B cell (primary cell): Measurements from ENCODE around the gene SLC37A2. TPM values are rescaled to one million over a fixed set of nuclear protein-coding genes. Genes with fewer than 3 reads are reported as not detected.

Experiments used
- ATAC-seq: fragments of 200-7000 bp; cut with Tn5 transposase; one replicate; pipeline ENCODE4 v1.10.0; 2021; ENCODE audit warnings: low read depth, mild to moderate bottlenecking, moderate number of reproducible peaks, moderate library complexity
- CTCF ChIA-PET: fragments of 350-600 bp; sonication (Branson Sonifier 250); formaldehyde crosslinking; loops from one replicate; lab custom pipeline; 2021; ENCODE audit warnings: antibody characterized with exemption, inconsistent platforms; lab: Charles Lee
- POLR2A ChIA-PET: fragments of 350-600 bp; sonication (Branson Sonifier 250); formaldehyde crosslinking; loops from one replicate; lab custom pipeline; 2021; ENCODE audit warnings: antibody characterized with exemption; lab: Charles Lee
- DNase-seq: peaks from one replicate; pipeline ENCODE4 v3.0.0; 2013
- H2AFZ ChIP-seq: 2 replicates; pipeline ENCODE4 v1.6.1; 2012; ENCODE audit warnings: mild to moderate bottlenecking, low read depth, low read length; ENCODE audit not compliant: insufficient read depth, poor library complexity, severe bottlenecking
- H3K27ac ChIP-seq, 2 donors: 1 replicate in 1 of 2; 2 replicates in 1 of 2; pipeline ENCODE4 v1.5.1; 2012 to 2013; ENCODE audit warnings: low read length in 2 of 2, mild to moderate bottlenecking in 2 of 2, moderate library complexity in 1 of 2
- H3K27me3 ChIP-seq, 4 experiments: fragments of 200-600 bp in 1 of 4; sonication (generic) in 1 of 4; replicated peaks in 1 of 4; 1 replicate in 2 of 4; 2 replicates in 2 of 4; pipeline versions ENCODE4 v1.6.1 to v1.7.0; 2013 to 2016; ENCODE audit warnings: low read length in 3 of 4, mild to moderate bottlenecking in 2 of 4, mixed read lengths in 1 of 4, moderate library complexity in 1 of 4; ENCODE audit not compliant: insufficient read depth in 4 of 4, control insufficient read depth in 3 of 4; ENCODE audit errors: control extremely low read depth in 1 of 4
- H3K36me3 ChIP-seq, 2 experiments: replicated peaks in 1 of 2; 1 replicate in 1 of 2; 2 replicates in 1 of 2; pipeline versions ENCODE4 v1.6.1 to v1.7.1; 2013; ENCODE audit warnings: low read length in 1 of 2; ENCODE audit not compliant: insufficient read depth in 2 of 2, control insufficient read depth in 1 of 2; ENCODE audit errors: control extremely low read depth in 1 of 2, extremely low read depth in 1 of 2
- H3K4me1 ChIP-seq, 2 donors: fragments of 200-600 bp in 1 of 2; sonication (generic) in 1 of 2; 1 replicate in 1 of 2; 2 replicates in 1 of 2; pipeline versions ENCODE4 v1.5.1 to v1.6.1; 2013 to 2017; ENCODE audit warnings: low read length in 2 of 2; ENCODE audit not compliant: control insufficient read depth in 2 of 2, insufficient read depth in 2 of 2
- H3K4me2 ChIP-seq: replicated peaks from 2 replicates; pipeline ENCODE3; 2012; ENCODE audit warnings: mild to moderate bottlenecking, low read depth, low read length; ENCODE audit not compliant: poor library complexity, severe bottlenecking
- H3K4me3 ChIP-seq, 5 experiments: fragments of 200-600 bp in 1 of 5; sonication (generic) in 1 of 5; 1 replicate in 3 of 5; 2 replicates in 2 of 5; pipeline versions ENCODE4 v1.5.1 to v1.7.0; 2011 to 2016; ENCODE audit warnings: low read length in 4 of 5, mild to moderate bottlenecking in 4 of 5, low read depth in 2 of 5, control low read depth in 1 of 5, moderate library complexity in 1 of 5; ENCODE audit not compliant: insufficient read depth in 1 of 5; ENCODE audit errors: control extremely low read depth in 1 of 5, extremely low read depth in 1 of 5
- H3K79me2 ChIP-seq: fragments of 200-600 bp; sonication (generic); one replicate; pipeline ENCODE4 v1.6.0; 2016; ENCODE audit warnings: low read length; ENCODE audit not compliant: control insufficient read depth, insufficient read depth
- H3K9ac ChIP-seq: fragments of 200-600 bp; sonication (generic); 2 replicates; pipeline ENCODE4 v1.6.1; 2017; ENCODE audit warnings: mild to moderate bottlenecking, low read length, moderate library complexity
- H3K9me3 ChIP-seq, 3 donors: one replicate each; pipeline versions ENCODE4 v1.6.1 to v1.7.1; 2013; ENCODE audit warnings: low read length in 2 of 3; ENCODE audit not compliant: control insufficient read depth in 2 of 3, insufficient read depth in 1 of 3; ENCODE audit errors: control extremely low read depth in 1 of 3
- H4K20me1 ChIP-seq: 2 replicates; pipeline ENCODE4 v1.6.0; 2012; ENCODE audit warnings: mild to moderate bottlenecking, low read length; ENCODE audit not compliant: insufficient read depth, control insufficient read depth, poor library complexity, severe bottlenecking
- H3K27ac Mint-ChIP-seq: one replicate; pipeline ENCODE4 v1.8.0; 2021; ENCODE audit warnings: mixed read lengths
- H3K27me3 Mint-ChIP-seq: one replicate; pipeline ENCODE4 v1.8.0; 2021; ENCODE audit warnings: mixed read lengths
- H3K4me1 Mint-ChIP-seq: one replicate; pipeline ENCODE4 v1.8.0; 2021; ENCODE audit warnings: mixed read lengths
- H3K4me3 Mint-ChIP-seq: one replicate; pipeline ENCODE4 v1.8.0; 2021; ENCODE audit warnings: mixed read lengths
- H3K9me3 Mint-ChIP-seq: one replicate; pipeline ENCODE4 v1.8.0; 2022; ENCODE audit warnings: mixed read lengths; ENCODE audit not compliant: insufficient read depth
- EZH2 ChIP-seq: IDR thresholded peaks from 2 replicates; pipeline ENCODE4 v1.6.1; 2012; ENCODE audit warnings: borderline replicate concordance, low read depth, mild to moderate bottlenecking, moderate library complexity, low read length; ENCODE audit not compliant: insufficient read depth, poor library complexity, severe bottlenecking
- WGBS: methylation state at CpG from one replicate; pipeline ENCODE4 v1.1.5; 2013; ENCODE audit warnings: missing lambda C conversion rate; ENCODE audit not compliant: insufficient coverage; 5-methylcytosine and 5-hydroxymethylcytosine counted together
- intact Hi-C: fragments of 100-400 bp; cut with micrococcal nuclease; formaldehyde crosslinking; loops from one replicate; pipeline ENCODE4 v1.10.0; 2022
- polyA plus RNA-seq: library from polyadenylated mRNA; depleted of rRNA; stranded (reverse); fragments of >200 nt; gene quantifications from 2 replicates; pipeline ENCODE4 v1.2.3, GENCODE V29; 2012
- total RNA-seq, 2 donors: library from RNA; stranded (reverse); fragments of 120-200 nt in 1 of 2; gene quantifications; 1 replicate in 1 of 2; 2 replicates in 1 of 2; pipeline versions ENCODE4 v1.2.3 to v1.2.4, GENCODE V29; 2013 to 2022
- TF ChIP-seq, protein P1 (sequence below): fragments of 200-600 bp; IDR thresholded peaks from one replicate; pipeline ENCODE4 v1.8.0; 2022; ENCODE audit warnings: antibody characterized with exemption, mild to moderate bottlenecking

SLC37A2 gene
- total and polyA plus RNA-seq, 2 donors (not counting 1 experiment from before 2014, with no cell fraction given) = 7.6 to 27.0 TPM

DNA sequence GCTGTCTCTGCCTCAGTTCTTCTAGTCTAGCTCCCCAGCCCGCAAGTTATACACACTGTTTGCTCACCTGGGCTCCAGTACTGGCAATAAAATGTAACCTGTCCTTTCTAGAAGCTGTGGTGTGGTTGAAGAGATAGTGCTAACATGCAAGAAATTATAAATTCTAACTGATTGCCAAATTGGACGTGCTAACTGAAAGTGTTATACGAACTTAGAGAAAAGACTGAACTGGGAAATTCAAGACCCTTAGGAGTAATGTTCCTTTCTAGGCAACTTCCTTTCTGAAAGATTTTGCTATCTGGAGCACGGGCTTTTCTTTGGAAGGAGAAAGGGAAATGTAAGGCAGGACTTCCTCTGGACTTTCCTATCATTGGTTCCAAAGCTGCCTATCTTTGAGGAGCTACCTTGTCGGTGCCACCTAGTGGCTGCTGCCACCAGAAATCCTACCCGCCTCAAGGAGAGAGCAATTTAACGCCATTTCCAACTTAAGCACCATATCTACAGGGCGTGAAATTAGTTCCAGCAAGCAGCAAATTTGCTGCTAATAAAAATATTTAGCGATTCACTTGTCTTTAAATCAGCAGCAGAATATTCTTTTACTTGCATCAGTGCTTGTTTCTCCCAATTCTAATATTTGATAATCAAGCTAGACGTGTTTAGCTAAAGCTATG, 61.0 kb downstream of the SLC37A2 start:
- intact Hi-C loops = loop anchor here (1.0 kb wide), 2 partner anchors 13 to 162 kb away; partner anchors contain the start of gene TMEM218
- Mint-ChIP-seq H3K4me3 (peak overlapping the region; percentile 69), H3K9me3 (no peaks in the 10 kb centered on the region), H3K4me1 (peaks cover 13% of the 10 kb centered on the region), H3K27me3 (peaks cover 54% of the 10 kb centered on the region), H3K27ac (no peak overlapping the region)
- H3K27me3 ChIP-seq = peaks cover 0 to 35% (median 7%) of the 10 kb centered on the region in 4 experiments
- no peak overlapping the region for H3K4me3 ChIP-seq
- POLR2A ChIA-PET = interaction anchor here (1.1 kb wide), 1 partner anchor 11 kb away, joined by 3 read pairs; no protein-coding TSS in a partner anchor
- H3K9ac ChIP-seq = peak overlapping the region; percentile 8
- ATAC-seq = peak; percentile 68
- no peaks in the 10 kb centered on the region for H3K9me3 ChIP-seq
- peak overlapping the region; percentile 36 for H3K4me2 ChIP-seq
- TF ChIP-seq, protein P1, sequence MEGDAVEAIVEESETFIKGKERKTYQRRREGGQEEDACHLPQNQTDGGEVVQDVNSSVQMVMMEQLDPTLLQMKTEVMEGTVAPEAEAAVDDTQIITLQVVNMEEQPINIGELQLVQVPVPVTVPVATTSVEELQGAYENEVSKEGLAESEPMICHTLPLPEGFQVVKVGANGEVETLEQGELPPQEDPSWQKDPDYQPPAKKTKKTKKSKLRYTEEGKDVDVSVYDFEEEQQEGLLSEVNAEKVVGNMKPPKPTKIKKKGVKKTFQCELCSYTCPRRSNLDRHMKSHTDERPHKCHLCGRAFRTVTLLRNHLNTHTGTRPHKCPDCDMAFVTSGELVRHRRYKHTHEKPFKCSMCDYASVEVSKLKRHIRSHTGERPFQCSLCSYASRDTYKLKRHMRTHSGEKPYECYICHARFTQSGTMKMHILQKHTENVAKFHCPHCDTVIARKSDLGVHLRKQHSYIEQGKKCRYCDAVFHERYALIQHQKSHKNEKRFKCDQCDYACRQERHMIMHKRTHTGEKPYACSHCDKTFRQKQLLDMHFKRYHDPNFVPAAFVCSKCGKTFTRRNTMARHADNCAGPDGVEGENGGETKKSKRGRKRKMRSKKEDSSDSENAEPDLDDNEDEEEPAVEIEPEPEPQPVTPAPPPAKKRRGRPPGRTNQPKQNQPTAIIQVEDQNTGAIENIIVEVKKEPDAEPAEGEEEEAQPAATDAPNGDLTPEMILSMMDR = peak; percentile 55
- no peak for TF ChIP-seq EZH2
- H3K36me3 ChIP-seq = no peaks in the 10 kb centered on the region
- WGBS = 80% methylated on average over 7 of the region's 10 CpGs
- no peaks in the 10 kb centered on the region for H3K79me2 ChIP-seq
- H3K27ac ChIP-seq = no peak overlapping the region
- CTCF ChIA-PET = interaction anchor here (0.7 to 7.2 kb wide), 19 partner anchors 12 to 764 kb away, joined by 3 to 64 read pairs (median 4); partner anchors contain the start of genes CCDC15, HYLS1, SLC37A2 and TMEM218
- peak overlapping the region; percentile 39 for H2AFZ ChIP-seq
- no peaks in the 10 kb centered on the region for H4K20me1 ChIP-seq
- peak; percentile 60 for DNase-seq
- H3K4me1 ChIP-seq = peaks cover 9 to 12% of the 10 kb centered on the region in 2 donors

DNA sequence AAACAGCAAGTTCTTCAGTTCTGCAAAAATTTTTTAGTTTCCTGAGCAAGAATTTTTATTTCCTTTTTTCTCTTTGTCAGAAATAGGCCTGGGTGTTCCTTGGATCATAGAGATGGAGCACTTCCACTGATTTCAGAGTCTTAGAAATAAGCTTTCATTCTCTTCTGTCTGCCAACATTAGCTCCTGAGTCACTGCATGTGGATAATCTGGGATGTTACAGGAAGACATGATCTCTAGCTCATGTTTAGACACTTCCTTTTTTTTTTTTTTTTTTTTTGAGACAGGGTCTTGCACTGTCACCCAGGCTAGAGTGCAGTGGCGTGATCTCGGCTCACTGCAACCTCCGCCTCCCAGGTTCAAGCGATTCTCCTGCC, 61.5 kb downstream of the SLC37A2 start:
- WGBS = no CpG with 5 or more reads among the region's 4 CpGs
- POLR2A ChIA-PET = interaction anchor here (1.1 kb wide), 1 partner anchor 12 kb away, joined by 3 read pairs; no protein-coding TSS in a partner anchor
- intact Hi-C loops = loop anchor here (1.0 kb wide), 2 partner anchors 13 to 162 kb away; partner anchors contain the start of gene TMEM218
- peaks cover 9 to 12% of the 10 kb centered on the region in 2 donors for H3K4me1 ChIP-seq
- H3K27me3 Mint-ChIP-seq = peaks cover 55% of the 10 kb centered on the region
- no peaks in the 10 kb centered on the region for H3K79me2 ChIP-seq
- ATAC-seq (no peak), DNase-seq (no peak)
- H3K4me1 Mint-ChIP-seq = peaks cover 13% of the 10 kb centered on the region
- CTCF ChIA-PET = interaction anchor here (0.7 to 7.2 kb wide), 17 partner anchors 12 to 763 kb away, joined by 3 to 64 read pairs (median 4); partner anchors contain the start of genes CCDC15, HYLS1, SLC37A2 and TMEM218
- H3K36me3 ChIP-seq = no peaks in the 10 kb centered on the region
- H3K9ac ChIP-seq = no peak overlapping the region
- H3K4me3 ChIP-seq = no peak overlapping the region
- peak overlapping the region; percentile 39 for H2AFZ ChIP-seq
- no peaks in the 10 kb centered on the region for H3K9me3 ChIP-seq
- H3K4me3 Mint-ChIP-seq = peak overlapping the region; percentile 69
- H3K27me3 ChIP-seq = peaks cover 0 to 32% (median 4%) of the 10 kb centered on the region in 4 experiments
- H3K9me3 Mint-ChIP-seq = no peaks in the 10 kb centered on the region
- peak overlapping the region; percentile 36 for H3K4me2 ChIP-seq
- TF ChIP-seq EZH2 = no peak
- TF ChIP-seq, protein P1 = no peak
- no peak overlapping the region for H3K27ac Mint-ChIP-seq
- no peaks in the 10 kb centered on the region for H4K20me1 ChIP-seq
- no peak overlapping the region for H3K27ac ChIP-seq
